Renal cortical epithelial cell (primary cell): ENCODE results near the gene NFATC2. TPM values are rescaled to one million over a fixed set of nuclear protein-coding genes. Genes with fewer than 3 reads are reported as not detected.
A peak's percentile ranks its signal among the peaks of the same experiment; 100 is the strongest.

Experiments
- DNase-seq: peaks from one replicate; pipeline ENCODE4 v3.0.0-alpha.2; 2011; ENCODE audit warnings: low read depth
- total RNA-seq: library from RNA; depleted of rRNA; stranded (reverse); fragments of >200 nt; gene quantifications from 2 replicates; pipeline ENCODE4 v1.2.3, GENCODE V29; 2014

NFATC2 gene
- total RNA-seq, 1 donor from 2014 or later: under 0.01 TPM

- DNase-seq: no peak
Measured at GRCh38 chr20:51413857-51414256, 128.7 kb downstream of the NFATC2 start.

GRCh38 chr20:51412951-51413481 is 129.5 kb downstream of the NFATC2 start:
- DNase-seq: peak; percentile 18

GRCh38 chr20:51412333-51412871 is 130.1 kb downstream of the NFATC2 start:
- DNase-seq: peak; percentile 18

- DNase-seq: no peak
Measured at GRCh38 chr20:51411870-51412269, 130.6 kb downstream of the NFATC2 start.

GRCh38 chr20:51410586-51411325 is 131.8 kb downstream of the NFATC2 start:
- no peak for DNase-seq

- no peak for DNase-seq
Measured at GRCh38 chr20:51409192-51409880, 133.2 kb downstream of the NFATC2 start.

GRCh38 chr20:51404297-51405060 is 138.0 kb downstream of the NFATC2 start:
- DNase-seq: no peak

- DNase-seq: no peak
Measured at GRCh38 chr20:51403466-51404220, 138.9 kb downstream of the NFATC2 start.

- peak; percentile 26 for DNase-seq
Measured at GRCh38 chr20:51402201-51402600, 140.3 kb downstream of the NFATC2 start.

GRCh38 chr20:51401496-51401895 is 141.0 kb downstream of the NFATC2 start:
- no peak for DNase-seq

- DNase-seq: no peak
Measured at GRCh38 chr20:51400051-51400926, 142.2 kb downstream of the NFATC2 start.

GRCh38 chr20:51399006-51399890 is 143.3 kb downstream of the NFATC2 start:
- DNase-seq: no peak

- no peak for DNase-seq
Measured at GRCh38 chr20:51398552-51398951, 144.0 kb downstream of the NFATC2 start.

- DNase-seq: no peak
Measured at GRCh38 chr20:51398083-51398482, 144.4 kb downstream of the NFATC2 start.

- DNase-seq: no peak
Measured at GRCh38 chr20:51397137-51397536, 145.4 kb downstream of the NFATC2 start.

GRCh38 chr20:51396365-51396909 is 146.1 kb downstream of the NFATC2 start:
- no peak for DNase-seq

- no peak for DNase-seq
Measured at GRCh38 chr20:51394706-51395105, 147.8 kb downstream of the NFATC2 start.

- DNase-seq: no peak
Measured at GRCh38 chr20:51393571-51393970, 148.9 kb downstream of the NFATC2 start.

- no peak for DNase-seq
Measured at GRCh38 chr20:51392614-51393186, 149.8 kb downstream of the NFATC2 start.
